ENCODE results near the gene UBE2I.

Gene UBE2I

GRCh38 chr16:1319041-1319440 lies 9.6 kb downstream of the UBE2I start:
- TF ChIP-seq CTCF (IDR thresholded peaks at IDR 0.05; ENCODE audit: insufficient read depth, low read length, missing control alignments), result no peak
- POLR2A ChIA-PET, result no interaction called here
- DNase-seq (ENCODE audit: low read depth, low spot score), result no peak
- CTCF ChIA-PET, result interaction anchor here (1.0 kb wide), 1 partner anchor 50 kb away, joined by 3 read pairs; no protein-coding TSS in a partner anchor
- H3K4me3 ChIP-seq (ENCODE audit: low read depth, low read length), result no peak overlapping the region

- ChIA-PET CTCF (no interaction called here), POLR2A (no interaction called here)
- H3K4me3 ChIP-seq (ENCODE audit: low read depth, low read length), result no peak overlapping the region
- no peak for DNase-seq (ENCODE audit: low read depth, low spot score)
- no peak for TF ChIP-seq CTCF (IDR thresholded peaks at IDR 0.05; ENCODE audit: insufficient read depth, low read length, missing control alignments)
Observed at GRCh38 chr16:1320097-1320496, 10.7 kb downstream of the UBE2I start.

- POLR2A ChIA-PET, result no interaction called here
Observed at GRCh38 chr16:1320658-1321240, 11.3 kb downstream of the UBE2I start.

GRCh38 chr16:1322407-1322806 lies 13.0 kb downstream of the UBE2I start:
- ChIA-PET CTCF (no interaction called here), POLR2A (no interaction called here)
- DNase-seq (ENCODE audit: low read depth, low spot score), result no peak
- H3K4me3 ChIP-seq (ENCODE audit: low read depth, low read length), result no peak overlapping the region
- TF ChIP-seq CTCF (IDR thresholded peaks at IDR 0.05; ENCODE audit: insufficient read depth, low read length, missing control alignments), result no peak

More at GRCh38 chr16:1320658-1321240, 11.3 kb downstream of the UBE2I start:
- TF ChIP-seq CTCF (IDR thresholded peaks at IDR 0.05; ENCODE audit: insufficient read depth, low read length, missing control alignments), result no peak
- no peak for DNase-seq (ENCODE audit: low read depth, low spot score)
- H3K4me3 ChIP-seq (ENCODE audit: low read depth, low read length), result no peak overlapping the region
- CTCF ChIA-PET, result no interaction called here

- H3K4me3 ChIP-seq (ENCODE audit: low read depth, low read length), result no peak overlapping the region
- ChIA-PET POLR2A (no interaction called here), CTCF (interaction anchor here (0.6 kb wide), 1 partner anchor 9 kb away, joined by 3 read pairs; no protein-coding TSS in a partner anchor)
- no peak for DNase-seq (ENCODE audit: low read depth, low spot score)
- no peak for TF ChIP-seq CTCF (IDR thresholded peaks at IDR 0.05; ENCODE audit: insufficient read depth, low read length, missing control alignments)
Observed at GRCh38 chr16:1323296-1324239, 14.1 kb downstream of the UBE2I start.

- no peak for DNase-seq (ENCODE audit: low read depth, low spot score)
- POLR2A ChIA-PET, result no interaction called here
- H3K4me3 ChIP-seq (ENCODE audit: low read depth, low read length), result no peak overlapping the region
- CTCF ChIA-PET, result no interaction called here
- no peak for TF ChIP-seq CTCF (IDR thresholded peaks at IDR 0.05; ENCODE audit: insufficient read depth, low read length, missing control alignments)
Observed at GRCh38 chr16:1324286-1324826, 14.9 kb downstream of the UBE2I start.
